Neural cell (in vitro differentiated cells): Measurements from ENCODE around the gene C1orf198. TPM values are rescaled to one million over a fixed set of nuclear protein-coding genes. Genes with fewer than 3 reads are reported as not detected.

Experiments
- H2AFZ ChIP-seq: fragments of 200-600, 300-800 bp; sonication (generic), shearing (Covaris generic); 2 replicates; pipeline ENCODE4 v1.6.0; 2014; ENCODE audit warnings: low read depth, mild to moderate bottlenecking, antibody characterized with exemption, low read length, moderate library complexity
- H3F3A ChIP-seq: fragments of 200-600 bp; shearing (Covaris generic); 2 replicates; pipeline ENCODE4 v1.6.1; 2016; ENCODE audit warnings: mild to moderate bottlenecking, moderate library complexity, mixed read lengths, antibody characterized with exemption, low read length; ENCODE audit not compliant: insufficient read depth, poor library complexity, severe bottlenecking
- H3K27ac ChIP-seq: fragments of 200-600, 300-800 bp; sonication (generic), shearing (Covaris generic); 2 replicates; pipeline ENCODE4 v1.5.1; 2014; ENCODE audit warnings: mild to moderate bottlenecking, low read length, moderate library complexity
- H3K27me3 ChIP-seq: fragments of 300-800, 200-600 bp; sonication (generic), shearing (Covaris generic); 2 replicates; pipeline ENCODE4 v1.6.0; 2014; ENCODE audit warnings: mild to moderate bottlenecking, low read depth, low read length, moderate library complexity; ENCODE audit not compliant: insufficient read depth
- H3K36me3 ChIP-seq: fragments of 300-800, 200-600 bp; sonication (generic), shearing (Covaris generic); 2 replicates; pipeline ENCODE4 v1.5.1; 2014; ENCODE audit warnings: mild to moderate bottlenecking, antibody characterized with exemption, low read length, moderate library complexity; ENCODE audit not compliant: insufficient read depth
- H3K4me2 ChIP-seq: fragments of 300-800, 200-600 bp; sonication (generic), shearing (Covaris generic); 2 replicates; pipeline ENCODE4 v1.6.0; 2014; ENCODE audit warnings: mild to moderate bottlenecking, low read length
- H3K4me3 ChIP-seq: fragments of 300-800, 200-600 bp; sonication (generic), shearing (Covaris generic); 2 replicates; pipeline ENCODE4 v1.5.1; 2014; ENCODE audit warnings: mild to moderate bottlenecking, low read length, moderate library complexity
- H3K79me2 ChIP-seq: fragments of 200-600 bp; shearing (Covaris generic); replicated peaks from 2 replicates; pipeline ENCODE4 v1.6.0; 2014; ENCODE audit warnings: mild to moderate bottlenecking, low read length, moderate library complexity; ENCODE audit not compliant: insufficient read depth
- H3K9ac ChIP-seq: fragments of 300-800, 200-600 bp; sonication (generic), shearing (Covaris generic); 2 replicates; pipeline ENCODE4 v1.6.1; 2016; ENCODE audit warnings: mild to moderate bottlenecking, low read length, mixed read lengths
- H3K9me2 ChIP-seq: fragments of 200-600 bp; shearing (Covaris generic); 2 replicates; pipeline ENCODE4 v1.6.1; 2016; ENCODE audit warnings: mild to moderate bottlenecking, low read length, mixed read lengths; ENCODE audit not compliant: insufficient read depth
- H3K9me3 ChIP-seq: fragments of 200-600, 300-800 bp; sonication (generic), shearing (Covaris generic); 2 replicates; pipeline ENCODE4 v1.6.1; 2016; ENCODE audit warnings: mild to moderate bottlenecking, mixed run types, low read length, moderate library complexity, mixed read lengths
- H4K20me1 ChIP-seq: fragments of 200-600 bp; shearing (Covaris generic); 2 replicates; pipeline ENCODE4 v1.6.1; 2016; ENCODE audit warnings: mild to moderate bottlenecking, mixed run types; ENCODE audit not compliant: insufficient read depth
- CTCF ChIP-seq: fragments of 450-650 bp; IDR thresholded peaks from 2 replicates; pipeline ENCODE4 v1.5.1; 2014; ENCODE audit warnings: antibody characterized with exemption, mild to moderate bottlenecking, moderate library complexity; ENCODE audit not compliant: poor library complexity, severe bottlenecking
- EP300 ChIP-seq: fragments of 450-650 bp; conservative IDR thresholded peaks from 2 replicates; pipeline ENCODE4 v1.6.1; 2014; ENCODE audit warnings: antibody characterized with exemption, mild to moderate bottlenecking, moderate library complexity; ENCODE audit not compliant: poor library complexity, severe bottlenecking
- EZH2 ChIP-seq: fragments of 200-600, 300-800 bp; shearing (Covaris generic), sonication (generic); IDR thresholded peaks from 2 replicates; pipeline ENCODE4 v1.6.1; 2014; ENCODE audit warnings: antibody characterized with exemption, low read length, borderline replicate concordance, mild to moderate bottlenecking; ENCODE audit not compliant: insufficient read depth, poor library complexity, severe bottlenecking
- MXI1 ChIP-seq: fragments of 450-650 bp; conservative IDR thresholded peaks from 2 replicates; pipeline ENCODE4 v1.6.1; 2014; ENCODE audit warnings: antibody characterized with exemption, mild to moderate bottlenecking; ENCODE audit not compliant: poor library complexity, severe bottlenecking
- POLR2AphosphoS5 ChIP-seq: IDR thresholded peaks from 2 replicates; pipeline ENCODE4 v1.6.1; 2012
- RAD21 ChIP-seq: fragments of 450-650 bp; conservative IDR thresholded peaks from 2 replicates; pipeline ENCODE4 v1.6.1; 2014; ENCODE audit warnings: antibody characterized with exemption, mild to moderate bottlenecking, moderate library complexity
- SMC3 ChIP-seq: fragments of 450-650 bp; conservative IDR thresholded peaks from 2 replicates; pipeline ENCODE4 v1.6.1; 2014; ENCODE audit warnings: antibody characterized with exemption, mild to moderate bottlenecking, moderate library complexity; ENCODE audit not compliant: poor library complexity
- TAF1 ChIP-seq: IDR thresholded peaks from 2 replicates; pipeline ENCODE4 v1.6.1; 2012; ENCODE audit warnings: low read depth
- polyA plus RNA-seq: library from polyadenylated mRNA; depleted of rRNA; stranded (reverse); fragments of >200 nt; gene quantifications from 2 replicates; pipeline ENCODE4 v1.2.3, GENCODE V29; 2014
- TF ChIP-seq, protein P1 (sequence below): IDR thresholded peaks from 2 replicates; pipeline ENCODE4 v1.6.1; 2012; ENCODE audit warnings: borderline replicate concordance

The C1orf198 gene
- polyA plus RNA-seq, 1 donor from 2014 or later, result 16.7 TPM

DNA sequence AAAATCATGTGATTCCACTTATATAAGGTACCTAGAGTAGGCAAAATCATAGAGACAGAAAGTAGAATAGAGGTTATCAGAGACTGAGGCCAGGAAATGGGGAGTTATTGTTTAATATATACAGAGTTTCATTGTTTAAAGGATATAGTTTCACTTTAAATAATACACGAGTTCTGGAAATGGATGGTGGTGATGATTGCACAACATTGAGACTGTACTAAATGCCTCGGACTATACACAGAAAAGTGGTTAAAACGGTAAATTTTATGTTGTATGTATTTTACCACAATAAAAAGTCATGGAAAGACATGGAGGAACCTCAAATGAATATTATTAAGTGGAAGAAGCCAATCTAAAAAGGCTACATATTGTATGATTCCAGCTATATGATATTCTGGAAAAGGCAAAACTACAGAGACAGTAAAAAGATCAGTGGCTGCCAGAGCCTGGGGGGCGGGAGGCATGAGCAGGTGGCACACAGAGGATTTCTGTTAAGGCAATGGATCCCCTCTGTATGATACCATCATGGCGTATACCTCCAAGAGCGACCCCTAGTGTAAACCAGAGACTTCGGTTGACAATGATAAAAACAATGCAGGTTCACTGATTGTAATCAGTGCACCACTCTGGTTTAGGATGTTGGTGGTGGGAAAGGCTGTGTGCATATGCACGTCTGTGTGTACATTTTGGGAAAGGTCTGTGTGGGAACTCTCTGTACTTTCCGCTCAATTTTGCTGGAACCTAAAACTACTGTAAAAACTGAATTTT is 7.5 kb downstream of the C1orf198 start:
- H4K20me1 ChIP-seq, result no peaks in the 10 kb centered on the region
- TF ChIP-seq MXI1 (no peak), TAF1 (no peak), EP300 (no peak), EZH2 (no peak), SMC3 (no peak), CTCF (no peak), POLR2AphosphoS5 (no peak), RAD21 (no peak)
- TF ChIP-seq, protein P1, sequence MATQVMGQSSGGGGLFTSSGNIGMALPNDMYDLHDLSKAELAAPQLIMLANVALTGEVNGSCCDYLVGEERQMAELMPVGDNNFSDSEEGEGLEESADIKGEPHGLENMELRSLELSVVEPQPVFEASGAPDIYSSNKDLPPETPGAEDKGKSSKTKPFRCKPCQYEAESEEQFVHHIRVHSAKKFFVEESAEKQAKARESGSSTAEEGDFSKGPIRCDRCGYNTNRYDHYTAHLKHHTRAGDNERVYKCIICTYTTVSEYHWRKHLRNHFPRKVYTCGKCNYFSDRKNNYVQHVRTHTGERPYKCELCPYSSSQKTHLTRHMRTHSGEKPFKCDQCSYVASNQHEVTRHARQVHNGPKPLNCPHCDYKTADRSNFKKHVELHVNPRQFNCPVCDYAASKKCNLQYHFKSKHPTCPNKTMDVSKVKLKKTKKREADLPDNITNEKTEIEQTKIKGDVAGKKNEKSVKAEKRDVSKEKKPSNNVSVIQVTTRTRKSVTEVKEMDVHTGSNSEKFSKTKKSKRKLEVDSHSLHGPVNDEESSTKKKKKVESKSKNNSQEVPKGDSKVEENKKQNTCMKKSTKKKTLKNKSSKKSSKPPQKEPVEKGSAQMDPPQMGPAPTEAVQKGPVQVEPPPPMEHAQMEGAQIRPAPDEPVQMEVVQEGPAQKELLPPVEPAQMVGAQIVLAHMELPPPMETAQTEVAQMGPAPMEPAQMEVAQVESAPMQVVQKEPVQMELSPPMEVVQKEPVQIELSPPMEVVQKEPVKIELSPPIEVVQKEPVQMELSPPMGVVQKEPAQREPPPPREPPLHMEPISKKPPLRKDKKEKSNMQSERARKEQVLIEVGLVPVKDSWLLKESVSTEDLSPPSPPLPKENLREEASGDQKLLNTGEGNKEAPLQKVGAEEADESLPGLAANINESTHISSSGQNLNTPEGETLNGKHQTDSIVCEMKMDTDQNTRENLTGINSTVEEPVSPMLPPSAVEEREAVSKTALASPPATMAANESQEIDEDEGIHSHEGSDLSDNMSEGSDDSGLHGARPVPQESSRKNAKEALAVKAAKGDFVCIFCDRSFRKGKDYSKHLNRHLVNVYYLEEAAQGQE, result no peak
- H3K9me3 ChIP-seq, result no peaks in the 10 kb centered on the region

GRCh38 chr1:230858918-230859729 is 9.2 kb downstream of the C1orf198 start:
- Histone ChIP-seq H3K9ac (no peak overlapping the region), H3K79me2 (peaks cover 9% of the 10 kb centered on the region), H3F3A (no peaks in the 10 kb centered on the region), H3K4me3 (no peak overlapping the region), H3K9me2 (no peaks in the 10 kb centered on the region), H3K27me3 (no peaks in the 10 kb centered on the region), H3K27ac (no peak overlapping the region), H3K4me2 (no peak overlapping the region), H2AFZ (no peak overlapping the region), H4K20me1 (no peaks in the 10 kb centered on the region), H3K36me3 (peaks cover 5% of the 10 kb centered on the region), H3K9me3 (no peaks in the 10 kb centered on the region)
- TF ChIP-seq, protein P1, result no peak
- no peak for TF ChIP-seq POLR2AphosphoS5
- no peak for TF ChIP-seq RAD21
- no peak for TF ChIP-seq SMC3
- TF ChIP-seq EZH2, result no peak
- TF ChIP-seq CTCF, result no peak
- no peak for TF ChIP-seq TAF1
- no peak for TF ChIP-seq MXI1
- no peak for TF ChIP-seq EP300

More for the DNA sequence above, 7.5 kb downstream of the C1orf198 start:
- Histone ChIP-seq H3K27me3 (no peaks in the 10 kb centered on the region), H3K4me3 (no peak overlapping the region), H3K9me2 (no peaks in the 10 kb centered on the region), H3K36me3 (no peaks in the 10 kb centered on the region), H3K4me2 (no peak overlapping the region), H3K9ac (no peak overlapping the region), H2AFZ (no peak overlapping the region), H3K79me2 (peaks cover 17% of the 10 kb centered on the region), H3K27ac (no peak overlapping the region), H3F3A (no peaks in the 10 kb centered on the region)
